HepG2 (cell line): ENCODE data around the gene PLD6. TPM values are rescaled to one million over a fixed set of nuclear protein-coding genes. Genes with fewer than 3 reads are reported as not detected.
A peak's percentile ranks its signal among the peaks of the same experiment; 100 is the strongest.

Experiments
- MED8 ChIP-seq: sonication (generic); formaldehyde crosslinking; IDR thresholded peaks from 2 replicates; pipeline ENCODE4 v1.8.1; 2023; ENCODE audit warnings: mild to moderate bottlenecking, missing genetic modification reagents; ENCODE audit not compliant: insufficient replicate concordance
- MEIS1 ChIP-seq: sonication (generic); formaldehyde crosslinking; IDR thresholded peaks from 2 replicates; pipeline ENCODE4 v1.9.0; 2021; ENCODE audit warnings: mild to moderate bottlenecking, missing genetic modification reagents, moderate library complexity, borderline replicate concordance
- MTERF4 ChIP-seq: sonication (generic); formaldehyde crosslinking; IDR thresholded peaks from 2 replicates; pipeline ENCODE4 v1.8.0; 2023; ENCODE audit warnings: mild to moderate bottlenecking, missing genetic modification reagents
- NFE2L1 ChIP-seq: sonication (generic); formaldehyde crosslinking; IDR thresholded peaks from 2 replicates; pipeline ENCODE4 v1.4.0; 2020; ENCODE audit warnings: missing genetic modification reagents, mild to moderate bottlenecking, borderline replicate concordance
- PHB2 ChIP-seq: fragments of 450-650 bp; IDR thresholded peaks from 2 replicates; pipeline ENCODE4 v1.6.1; 2018; ENCODE audit not compliant: partially characterized antibody
- RFX3 ChIP-seq: IDR thresholded peaks from 2 replicates; pipeline ENCODE4 v1.6.1; 2016; ENCODE audit warnings: missing biosample characterization, missing genetic modification reagents
- SALL2 ChIP-seq: sonication (generic); formaldehyde crosslinking; IDR thresholded peaks from 2 replicates; pipeline ENCODE4 v1.8.1; 2023; ENCODE audit warnings: mild to moderate bottlenecking, missing genetic modification reagents, inconsistent platforms
- SP140L ChIP-seq: sonication (generic); formaldehyde crosslinking; IDR thresholded peaks from 2 replicates; pipeline ENCODE4 v1.4.0; 2020; ENCODE audit warnings: missing genetic modification reagents, borderline replicate concordance
- TBX2 ChIP-seq: sonication (generic); formaldehyde crosslinking; IDR thresholded peaks from 2 replicates; pipeline ENCODE4 v1.5.0; 2020; ENCODE audit warnings: missing genetic modification reagents, mild to moderate bottlenecking, borderline replicate concordance
- ZNF407 ChIP-seq: sonication (generic); formaldehyde crosslinking; IDR thresholded peaks from one replicate; pipeline ENCODE4 v1.5.1; 2020; ENCODE audit warnings: mild to moderate bottlenecking, missing genetic modification reagents; ENCODE audit errors: not compliant biosample characterization
- ZNF543 ChIP-seq: sonication (generic); formaldehyde crosslinking; IDR thresholded peaks from 2 replicates; pipeline ENCODE4 v1.4.0; 2020; ENCODE audit warnings: mild to moderate bottlenecking, missing genetic modification reagents
- ZNF576 ChIP-seq: sonication (generic); formaldehyde crosslinking; IDR thresholded peaks from 2 replicates; pipeline ENCODE4 v1.4.0; 2020; ENCODE audit warnings: mild to moderate bottlenecking, missing genetic modification reagents
- ZNF704 ChIP-seq: sonication (generic); formaldehyde crosslinking; IDR thresholded peaks from 2 replicates; pipeline ENCODE4 v1.8.1; 2023; ENCODE audit warnings: mild to moderate bottlenecking, inconsistent platforms, moderate library complexity, missing genetic modification reagents, borderline replicate concordance
- polyA plus RNA-seq, 8 experiments: library from polyadenylated mRNA; depleted of rRNA in 3 of 8; stranded (reverse) in 7 of 8; unstranded in 1 of 8; fragments of >200 nt; fragmentation: Illumina TruSeq in 4 of 8; extraction: Trizol in 4 of 8; gene quantifications; 2 replicates each; pipeline versions ENCODE4 v1.2.1 to v1.2.3, GENCODE V29; 2011 to 2016; ENCODE audit warnings: low read depth in 4 of 8, missing spikeins in 1 of 8, mixed read lengths in 1 of 8; ENCODE audit not compliant: insufficient read depth in 1 of 8
- total RNA-seq, 5 experiments: library from RNA; depleted of rRNA; stranded (reverse); fragments of >200 nt; fragmentation: Illumina TruSeq; extraction: Trizol; gene quantifications; 2 replicates each; pipeline ENCODE4 v1.2.3, GENCODE V29; 2016; ENCODE audit warnings: low read depth in 1 of 5
- TF ChIP-seq, protein P1 (sequence below): sonication (generic); formaldehyde crosslinking; IDR thresholded peaks from 2 replicates; pipeline ENCODE4 v1.4.0; 2020; ENCODE audit warnings: mild to moderate bottlenecking, missing genetic modification reagents
- TF ChIP-seq, protein P2 (sequence below): sonication (generic); formaldehyde crosslinking; IDR thresholded peaks from 2 replicates; pipeline ENCODE4 v1.8.0; 2022; ENCODE audit warnings: mild to moderate bottlenecking, missing genetic modification reagents, moderate library complexity

Gene PLD6
- total and polyA plus RNA-seq, 2 of the 13 experiments (the other 11 are each of a cell fraction or from before 2014, with no cell fraction given) = 5.2 to 11.4 TPM

GRCh38 chr17:17206124-17206912 is at the start of gene PLD6 (continued):
- peak; percentile 71 for TF ChIP-seq ZNF407
- TF ChIP-seq TBX2 (CRISPR knock-in tag) = peak; percentile 92
- TF ChIP-seq RFX3 (CRISPR knock-in tag) = no peak
- TF ChIP-seq NFE2L1 (CRISPR knock-in tag) = no peak
- peak; percentile 99 for TF ChIP-seq MTERF4
- no peak for TF ChIP-seq PHB2
- TF ChIP-seq SALL2 (CRISPR knock-in tag) = peak; percentile 98
- TF ChIP-seq MED8 (CRISPR knock-in tag) = peak; percentile 87
- peak; percentile 76; the same call in 1 of the 2 replicates for TF ChIP-seq MEIS1 (CRISPR knock-in tag)
- TF ChIP-seq, protein P1, sequence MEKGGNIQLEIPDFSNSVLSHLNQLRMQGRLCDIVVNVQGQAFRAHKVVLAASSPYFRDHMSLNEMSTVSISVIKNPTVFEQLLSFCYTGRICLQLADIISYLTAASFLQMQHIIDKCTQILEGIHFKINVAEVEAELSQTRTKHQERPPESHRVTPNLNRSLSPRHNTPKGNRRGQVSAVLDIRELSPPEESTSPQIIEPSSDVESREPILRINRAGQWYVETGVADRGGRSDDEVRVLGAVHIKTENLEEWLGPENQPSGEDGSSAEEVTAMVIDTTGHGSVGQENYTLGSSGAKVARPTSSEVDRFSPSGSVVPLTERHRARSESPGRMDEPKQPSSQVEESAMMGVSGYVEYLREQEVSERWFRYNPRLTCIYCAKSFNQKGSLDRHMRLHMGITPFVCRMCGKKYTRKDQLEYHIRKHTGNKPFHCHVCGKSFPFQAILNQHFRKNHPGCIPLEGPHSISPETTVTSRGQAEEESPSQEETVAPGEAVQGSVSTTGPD (CRISPR knock-in tag) = no peak
- TF ChIP-seq ZNF543 (CRISPR knock-in tag) = peak; percentile 83; the same call in 1 of the 2 replicates
- no peak for TF ChIP-seq SP140L (CRISPR knock-in tag)
- peak; percentile 83; the same call in 1 of the 2 replicates for TF ChIP-seq ZNF704 (CRISPR knock-in tag)
- TF ChIP-seq, protein P2, sequence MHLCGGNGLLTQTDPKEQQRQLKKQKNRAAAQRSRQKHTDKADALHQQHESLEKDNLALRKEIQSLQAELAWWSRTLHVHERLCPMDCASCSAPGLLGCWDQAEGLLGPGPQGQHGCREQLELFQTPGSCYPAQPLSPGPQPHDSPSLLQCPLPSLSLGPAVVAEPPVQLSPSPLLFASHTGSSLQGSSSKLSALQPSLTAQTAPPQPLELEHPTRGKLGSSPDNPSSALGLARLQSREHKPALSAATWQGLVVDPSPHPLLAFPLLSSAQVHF (CRISPR knock-in tag) = peak; percentile 97
- no peak; the same call in 1 of the 2 replicates for TF ChIP-seq ZNF576 (CRISPR knock-in tag)
